Parathyroid adenoma (tissue), 2 donors: Measurements from ENCODE around the gene GDA.
"Not testable (repeated sequence)": the region's sequence is repeated elsewhere in the genome, so short reads cannot be mapped to it uniquely, and the experiment has no call there.

Experiments
- H2AFZ ChIP-seq: fragments of 300-600 bp; sonication (generic); one replicate; pipeline ENCODE4 v1.7.0; 2017; ENCODE audit warnings: antibody characterized with exemption, mild to moderate bottlenecking
- H3K27ac ChIP-seq: fragments of 300-600 bp; sonication (generic); one replicate; pipeline ENCODE4 v1.7.0; 2017
- H3K27me3 ChIP-seq: fragments of 300-600 bp; sonication (generic); one replicate; pipeline ENCODE4 v1.7.0; 2017; ENCODE audit warnings: low read length; ENCODE audit not compliant: control insufficient read depth, insufficient read depth
- H3K36me3 ChIP-seq: fragments of 300-600 bp; sonication (generic); one replicate; pipeline ENCODE4 v1.7.0; 2017; ENCODE audit warnings: low read length; ENCODE audit not compliant: control insufficient read depth, insufficient read depth
- H3K4me1 ChIP-seq: fragments of 300-600 bp; sonication (generic); one replicate; pipeline ENCODE4 v1.7.0; 2017; ENCODE audit warnings: control low read depth
- H3K4me2 ChIP-seq: fragments of 300-600 bp; sonication (generic); one replicate; pipeline ENCODE4 v1.7.0; 2017; ENCODE audit warnings: low read length
- H3K4me3 ChIP-seq: fragments of 300-600 bp; sonication (generic); one replicate; pipeline ENCODE4 v1.7.0; 2017; ENCODE audit warnings: low read depth, low read length
- H3K79me2 ChIP-seq: fragments of 300-600 bp; sonication (generic); one replicate; pipeline ENCODE4 v1.7.0; 2017; ENCODE audit warnings: control low read depth
- H3K9ac ChIP-seq: fragments of 300-600 bp; sonication (generic); one replicate; pipeline ENCODE4 v1.7.0; 2017; ENCODE audit warnings: mild to moderate bottlenecking
- H3K9me3 ChIP-seq: fragments of 300-600 bp; sonication (generic); one replicate; pipeline ENCODE4 v1.7.0; 2017; ENCODE audit warnings: low read length; ENCODE audit not compliant: control insufficient read depth
- TF ChIP-seq, protein P1 (sequence below): fragments of 300-600 bp; sonication (generic); IDR thresholded peaks from one replicate; pipeline ENCODE4 v1.7.0; 2017; ENCODE audit warnings: antibody characterized with exemption, mild to moderate bottlenecking
- donor health status: primary hyperparathyroidism.

GDA gene

DNA sequence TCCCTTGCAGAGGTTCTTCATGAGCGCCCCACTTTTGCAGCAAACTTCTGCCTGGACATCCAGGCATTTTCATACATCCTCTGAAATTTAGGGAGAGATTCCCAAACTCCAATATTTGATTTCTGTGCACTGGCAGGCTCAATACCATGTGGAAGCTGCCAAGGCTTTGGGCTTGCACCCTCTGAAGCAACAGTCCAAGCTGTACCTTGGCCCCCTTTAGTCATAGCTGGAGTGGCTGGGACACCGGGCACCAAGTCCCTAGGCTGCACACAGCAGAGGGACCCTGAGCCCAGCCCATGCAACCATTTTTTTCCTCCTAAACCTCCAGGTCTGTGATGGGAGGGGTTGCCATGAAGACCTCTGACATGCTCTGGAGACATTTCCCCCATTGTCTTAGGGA is 141.1 kb downstream of the GDA start:
- H3K9me3 ChIP-seq = no peaks in the 10 kb centered on the region
- TF ChIP-seq, protein P1, sequence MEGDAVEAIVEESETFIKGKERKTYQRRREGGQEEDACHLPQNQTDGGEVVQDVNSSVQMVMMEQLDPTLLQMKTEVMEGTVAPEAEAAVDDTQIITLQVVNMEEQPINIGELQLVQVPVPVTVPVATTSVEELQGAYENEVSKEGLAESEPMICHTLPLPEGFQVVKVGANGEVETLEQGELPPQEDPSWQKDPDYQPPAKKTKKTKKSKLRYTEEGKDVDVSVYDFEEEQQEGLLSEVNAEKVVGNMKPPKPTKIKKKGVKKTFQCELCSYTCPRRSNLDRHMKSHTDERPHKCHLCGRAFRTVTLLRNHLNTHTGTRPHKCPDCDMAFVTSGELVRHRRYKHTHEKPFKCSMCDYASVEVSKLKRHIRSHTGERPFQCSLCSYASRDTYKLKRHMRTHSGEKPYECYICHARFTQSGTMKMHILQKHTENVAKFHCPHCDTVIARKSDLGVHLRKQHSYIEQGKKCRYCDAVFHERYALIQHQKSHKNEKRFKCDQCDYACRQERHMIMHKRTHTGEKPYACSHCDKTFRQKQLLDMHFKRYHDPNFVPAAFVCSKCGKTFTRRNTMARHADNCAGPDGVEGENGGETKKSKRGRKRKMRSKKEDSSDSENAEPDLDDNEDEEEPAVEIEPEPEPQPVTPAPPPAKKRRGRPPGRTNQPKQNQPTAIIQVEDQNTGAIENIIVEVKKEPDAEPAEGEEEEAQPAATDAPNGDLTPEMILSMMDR = no peak

GRCh38 chr9:72291576-72291975 is 142.3 kb downstream of the GDA start:
- not testable (repeated sequence) for H3K9ac ChIP-seq, H3K4me3 ChIP-seq, H3K27me3 ChIP-seq, H3K4me1 ChIP-seq, H3K36me3 ChIP-seq, H3K79me2 ChIP-seq, H3K9me3 ChIP-seq, H3K27ac ChIP-seq, H3K4me2 ChIP-seq, H2AFZ ChIP-seq

More for the DNA sequence above, 141.1 kb downstream of the GDA start:
- Histone ChIP-seq H2AFZ (no peak overlapping the region), H3K36me3 (no peaks in the 10 kb centered on the region), H3K27ac (no peak overlapping the region), H3K27me3 (no peaks in the 10 kb centered on the region), H3K4me1 (no peaks in the 10 kb centered on the region), H3K4me3 (no peak overlapping the region), H3K79me2 (no peaks in the 10 kb centered on the region), H3K4me2 (no peak overlapping the region), H3K9ac (no peak overlapping the region)

DNA sequence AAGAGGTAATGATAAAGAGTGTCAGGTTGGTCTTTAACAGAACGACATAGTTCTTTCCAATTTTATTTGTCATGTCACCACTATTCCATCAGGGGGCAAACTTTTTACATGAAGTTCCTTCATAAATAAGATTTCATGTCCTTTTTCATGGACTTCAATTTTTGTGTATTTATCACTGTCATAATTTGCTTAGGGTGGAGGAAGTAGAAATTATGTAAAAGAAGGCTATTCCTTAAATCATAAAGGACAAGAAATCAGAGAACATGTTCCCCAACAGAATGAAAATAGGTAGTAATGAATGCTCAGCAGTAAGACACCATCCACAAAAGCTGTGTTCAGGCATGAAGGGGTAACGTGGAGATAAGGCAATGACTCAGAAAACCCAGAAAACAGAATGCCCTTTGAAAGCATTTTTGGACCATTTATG is 143.0 kb downstream of the GDA start:
- H3K27ac ChIP-seq = no peak overlapping the region

DNA sequence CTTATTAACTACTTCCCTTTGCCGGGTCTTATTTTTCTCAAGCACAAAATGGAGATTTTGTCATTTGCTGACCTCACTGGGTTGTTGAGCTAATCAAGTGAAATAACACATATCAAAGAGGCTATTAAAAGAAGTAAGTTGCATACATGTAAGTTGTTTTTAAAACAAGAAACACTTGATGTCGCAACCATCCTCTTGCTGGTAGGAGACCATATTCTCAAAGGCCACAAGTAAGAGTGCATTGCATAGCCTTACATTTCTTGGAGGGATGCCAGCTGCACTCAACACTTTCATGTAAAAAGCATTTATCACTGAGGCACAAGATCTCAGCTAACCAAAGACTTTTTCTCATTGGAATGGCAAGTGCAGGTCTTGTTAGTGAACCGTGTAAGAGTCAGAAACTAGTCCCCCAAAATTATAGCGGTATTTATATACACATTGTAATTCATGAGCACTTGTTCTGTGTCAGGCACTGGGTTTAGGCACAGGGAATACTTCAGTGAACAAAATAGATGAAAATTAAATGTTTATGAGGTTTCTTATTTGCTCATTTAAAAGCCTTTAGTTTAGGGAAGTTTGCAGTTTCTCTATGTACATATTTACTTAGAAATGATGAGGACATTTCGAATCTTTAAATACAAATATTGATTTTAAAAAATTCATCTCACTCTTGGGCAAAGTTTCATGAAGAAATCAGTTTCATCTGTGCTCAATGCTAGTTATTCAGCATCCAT is 143.8 kb downstream of the GDA start:
- no peak overlapping the region for H2AFZ ChIP-seq
- H3K27me3 ChIP-seq = no peaks in the 10 kb centered on the region
- no peaks in the 10 kb centered on the region for H3K79me2 ChIP-seq
- no peaks in the 10 kb centered on the region for H3K9me3 ChIP-seq
- H3K4me2 ChIP-seq = no peak overlapping the region
- no peak overlapping the region for H3K27ac ChIP-seq
- H3K9ac ChIP-seq = no peak overlapping the region
- no peaks in the 10 kb centered on the region for H3K4me1 ChIP-seq
- TF ChIP-seq, protein P1 = no peak
- H3K4me3 ChIP-seq = no peak overlapping the region
- H3K36me3 ChIP-seq = no peaks in the 10 kb centered on the region

More for the DNA sequence above, 143.0 kb downstream of the GDA start:
- Histone ChIP-seq H3K4me3 (peak overlapping the region; percentile 9), H3K36me3 (no peaks in the 10 kb centered on the region), H3K27me3 (no peaks in the 10 kb centered on the region), H3K79me2 (no peaks in the 10 kb centered on the region), H3K4me2 (peak overlapping the region; percentile 35), H3K9ac (no peak overlapping the region), H3K4me1 (no peaks in the 10 kb centered on the region), H2AFZ (no peak overlapping the region), H3K9me3 (no peaks in the 10 kb centered on the region)
- TF ChIP-seq, protein P1 = peak; percentile 23

DNA sequence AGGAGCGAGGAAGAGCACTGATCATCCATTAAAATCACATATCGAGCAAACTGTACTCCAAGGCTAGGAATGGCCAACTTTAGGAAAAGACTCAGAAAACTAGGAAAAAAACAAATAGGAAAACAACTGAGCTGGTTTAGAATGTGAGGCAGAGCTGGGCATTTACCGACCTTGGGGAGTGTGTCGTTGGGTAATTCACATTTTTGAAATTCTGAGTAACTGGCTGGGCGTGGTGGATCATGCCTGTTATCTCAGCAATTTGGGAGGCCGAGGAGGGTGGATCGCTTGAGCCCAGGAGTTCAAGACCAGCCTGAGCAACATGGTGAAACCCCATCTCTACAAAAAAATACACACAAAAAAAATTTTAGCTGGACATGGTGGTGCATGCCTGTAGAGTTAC is 145.7 kb downstream of the GDA start:
- Histone ChIP-seq H3K9ac (no peak overlapping the region), H3K4me3 (no peak overlapping the region)

More for the DNA sequence above, 145.7 kb downstream of the GDA start:
- Histone ChIP-seq H3K4me1 (no peaks in the 10 kb centered on the region), H3K79me2 (no peaks in the 10 kb centered on the region), H3K36me3 (no peaks in the 10 kb centered on the region), H3K4me2 (no peak overlapping the region), H3K27ac (no peak overlapping the region), H3K9me3 (no peaks in the 10 kb centered on the region), H2AFZ (no peak overlapping the region), H3K27me3 (no peaks in the 10 kb centered on the region)
- TF ChIP-seq, protein P1 = no peak
